Measurements from ENCODE around the gene RTP3. TPM values are rescaled to one million over a fixed set of nuclear protein-coding genes. Genes with fewer than 3 reads are reported as not detected.

Gene RTP3
- total and polyA plus RNA-seq, 2 of the 8 experiments (the other 6 are each of a cell fraction or from before 2014, with no cell fraction given): 0.08 TPM; not detected in 1

DNA sequence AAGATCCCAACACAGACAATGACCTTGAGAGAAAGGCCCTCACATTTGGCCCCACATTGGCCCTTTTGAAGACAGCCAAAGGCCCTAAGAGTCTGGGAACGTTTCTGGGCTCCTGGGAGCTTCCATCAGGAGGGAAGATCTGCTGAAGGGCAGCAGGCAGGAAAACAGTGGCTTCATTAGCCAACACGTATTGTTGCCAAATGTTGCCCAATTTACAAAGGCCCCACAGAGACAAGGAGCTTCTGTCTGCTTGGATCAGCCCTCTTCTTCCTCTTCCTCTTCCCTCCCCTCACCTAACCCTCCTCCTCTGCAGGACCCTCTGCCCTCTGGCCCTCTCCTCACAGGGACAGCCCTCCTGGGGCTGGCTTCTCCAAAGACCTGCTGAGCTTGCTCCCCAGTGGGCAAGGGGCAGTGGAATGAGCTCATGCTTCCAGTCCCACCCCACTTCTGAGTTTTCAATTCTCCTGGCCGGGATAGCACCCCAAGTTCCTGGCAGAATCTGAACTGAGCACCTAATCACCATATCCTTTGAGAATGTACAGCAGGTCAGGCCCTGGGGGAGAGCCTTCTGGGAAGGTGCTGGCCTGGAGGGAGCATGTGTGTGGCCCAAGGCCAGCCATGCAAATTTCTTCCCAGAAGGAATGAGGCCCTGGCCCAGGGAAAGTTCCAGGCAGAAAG, 28.0 kb upstream of the RTP3 start:
- peaks cover 3 to 11% (median 9%) of the 10 kb centered on the region in 4 experiments for H3K27me3 ChIP-seq (replicated peaks in 1 of 4; ENCODE audit: control insufficient read depth in 3 of 4, extremely low read depth in 1 of 4, insufficient read depth in 3 of 4, low read length in 3 of 4)
- H2BK20ac ChIP-seq (ENCODE audit: low read length): no peak overlapping the region
- peak in 1 of 2 experiments; percentile 27 for DNase-seq (ENCODE audit: low read depth in 1 of 2, low spot score in 2 of 2)
- no peak overlapping the region for H2BK12ac ChIP-seq (ENCODE audit: low read depth, low read length)
- H3K18ac ChIP-seq (ENCODE audit: extremely low read depth, low read length): no peak overlapping the region
- H4K8ac ChIP-seq (ENCODE audit: extremely low read depth, insufficient read depth, low read length): no peak overlapping the region
- H3K23ac ChIP-seq (ENCODE audit: insufficient read length): no peak overlapping the region
- no peak overlapping the region for H3K4me3 ChIP-seq (ENCODE audit: extremely low read depth in 1 of 4, insufficient read depth in 2 of 4, low read depth in 3 of 4, low read length in 4 of 4)
- H3K9ac ChIP-seq (replicated peaks in 1 of 4; ENCODE audit: extremely low read depth in 1 of 4, low read depth in 3 of 4, low read length in 3 of 4): no peak overlapping the region
- H3K79me1 ChIP-seq (ENCODE audit: low read depth, low read length): no peaks in the 10 kb centered on the region
- ChIA-PET POLR2A (ENCODE audit: partially characterized antibody) (no interaction called here), CTCF (ENCODE audit: partially characterized antibody) (interaction anchor here (0.8 to 7.5 kb wide), 8 partner anchors 10 to 343 kb away, joined by 3 to 38 read pairs (median 4); no protein-coding TSS in a partner anchor)
- H3K4me1 ChIP-seq (replicated peaks in 1 of 4; ENCODE audit: control insufficient read depth in 3 of 4, insufficient read depth in 4 of 4, low read length in 3 of 4): peaks cover 0 to 5% (median 2%) of the 10 kb centered on the region in 4 experiments; a peak in 4 of 7 replicates
- no peak overlapping the region for H2BK5ac ChIP-seq (ENCODE audit: low read depth, low read length)
- no peaks in the 10 kb centered on the region for H3K79me2 ChIP-seq (ENCODE audit: control insufficient read depth in 1 of 2, insufficient read depth in 2 of 2, low read length in 2 of 2)
- H3K27ac ChIP-seq (ENCODE audit: low read depth, low read length): no peak overlapping the region
- no peak for FAIRE-seq
- no peak overlapping the region for H2BK120ac ChIP-seq (replicated peaks; ENCODE audit: low read depth, low read length)
- no peak overlapping the region for H4K91ac ChIP-seq (replicated peaks; ENCODE audit: insufficient read length, low read length)
- peaks cover under 1% of the 10 kb centered on the region for H3K23me2 ChIP-seq (ENCODE audit: low read depth, low read length)
- H3K4me2 ChIP-seq (ENCODE audit: insufficient read depth in 1 of 2, low read depth in 2 of 2, low read length in 2 of 2): no peak overlapping the region
- H2AK5ac ChIP-seq (ENCODE audit: low read depth, low read length): no peak overlapping the region
- no peak overlapping the region for H2BK15ac ChIP-seq (ENCODE audit: low read length)
- WGBS, 2 experiments (ENCODE audit: extremely low coverage in 1 of 2, insufficient coverage in 1 of 2, insufficient read length in 1 of 2, insufficient replicate concordance in 2 of 2, low coverage in 1 of 2, low lambda C conversion rate in 2 of 2, missing lambda C conversion rate in 1 of 2): 65% methylated on average over 3 of the region's 3 CpGs; no CpG with 5 or more reads in 1 of the 2 experiments
- no peaks in the 10 kb centered on the region for H3K9me3 ChIP-seq (ENCODE audit: insufficient read depth in 2 of 2, low read depth in 1 of 2, low read length in 1 of 2)
- no peak overlapping the region for H4K5ac ChIP-seq (ENCODE audit: insufficient read length, low read depth, low read length)
- peaks cover 0 to 1% of the 10 kb centered on the region in 2 experiments for H4K20me1 ChIP-seq (replicated peaks in 1 of 2; ENCODE audit: control insufficient read depth in 1 of 2, insufficient read depth in 2 of 2, low read length in 2 of 2)
- H2AFZ ChIP-seq (ENCODE audit: low read length): no peak overlapping the region
- H3K56ac ChIP-seq (replicated peaks; ENCODE audit: insufficient read length, low read depth, low read length): no peak overlapping the region
- no peaks in the 10 kb centered on the region for H3K36me3 ChIP-seq (ENCODE audit: control insufficient read depth in 2 of 4, insufficient read depth in 4 of 4, low read length in 3 of 4)
- H3K4ac ChIP-seq (replicated peaks; ENCODE audit: insufficient read length, low read depth, low read length): no peak overlapping the region
- H3K14ac ChIP-seq (ENCODE audit: insufficient read length): no peak overlapping the region
- no peak for TF ChIP-seq SRF (IDR thresholded peaks at IDR 0.05; ENCODE audit: low read depth, low read length)
- TF ChIP-seq RXRA (IDR thresholded peaks at IDR 0.05; ENCODE audit: insufficient read depth, low read depth, low read length): no peak
- TF ChIP-seq SP4 (IDR thresholded peaks at IDR 0.05; ENCODE audit: low read length): no peak
- no peak for TF ChIP-seq ATF2 (IDR thresholded peaks at IDR 0.05; ENCODE audit: low read length)
- no peak for TF ChIP-seq CREB1 (IDR thresholded peaks at IDR 0.05)
- no peak for TF ChIP-seq HDAC2 (IDR thresholded peaks at IDR 0.05; ENCODE audit: borderline replicate concordance in 1 of 2, low read depth in 2 of 2, low read length in 2 of 2)
- TF ChIP-seq POLR2A (IDR thresholded peaks at IDR 0.05; ENCODE audit: control extremely low read depth in 1 of 2, low read depth in 2 of 2, low read length in 2 of 2): no peak
- TF ChIP-seq SIX5 (IDR thresholded peaks at IDR 0.05; ENCODE audit: low read depth, low read length): no peak
- TF ChIP-seq SUZ12 (IDR thresholded peaks at IDR 0.05; ENCODE audit: low read length): no peak
- no peak for TF ChIP-seq YY1 (IDR thresholded peaks at IDR 0.05; ENCODE audit: low read depth, low read length)
- no peak for TF ChIP-seq FOSL1 (IDR thresholded peaks at IDR 0.05; ENCODE audit: insufficient read depth, low read depth, low read length)
- no peak for TF ChIP-seq ZNF274 (IDR thresholded peaks at IDR 0.05; ENCODE audit: borderline replicate concordance, extremely low read depth, low read length)
